NB4 (cell line): Measurements from ENCODE around the gene IL11.

ENCODE experiments used
- POLR2A ChIP-seq: IDR thresholded peaks from 2 replicates; pipeline ENCODE4 v1.6.1; 2011; ENCODE audit warnings: mild to moderate bottlenecking; ENCODE audit not compliant: insufficient read length; ENCODE audit errors: extremely low read depth
- TF ChIP-seq, protein P1 (sequence below): IDR thresholded peaks from one replicate; pipeline ENCODE4 v1.5.1; 2012; ENCODE audit warnings: low read depth, low read length
- TF ChIP-seq, protein P2 (sequence below): IDR thresholded peaks from 2 replicates; pipeline ENCODE4 v1.6.1; 2011; ENCODE audit warnings: low read depth, low read length

DNA sequence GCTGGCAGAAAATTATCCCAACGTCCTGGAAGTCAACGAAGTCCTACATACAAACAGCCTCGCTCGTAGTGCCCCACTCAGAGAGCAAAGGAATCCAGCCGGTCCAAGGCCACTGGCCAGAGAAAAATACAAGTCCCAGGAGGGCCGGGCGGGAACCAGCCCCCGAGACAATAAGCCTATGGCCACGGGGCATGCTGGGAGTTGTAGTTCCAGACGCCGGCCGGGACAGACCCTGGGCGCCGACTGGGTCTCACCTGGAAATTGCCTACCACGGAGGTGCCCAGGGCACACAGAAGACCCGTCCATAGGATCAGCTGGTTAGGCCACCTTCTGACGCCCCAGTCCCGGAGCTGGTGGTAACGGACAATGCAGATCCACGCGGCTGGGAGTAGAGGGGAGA lies 50.5 kb downstream of the IL11 start:
- TF ChIP-seq, protein P1, sequence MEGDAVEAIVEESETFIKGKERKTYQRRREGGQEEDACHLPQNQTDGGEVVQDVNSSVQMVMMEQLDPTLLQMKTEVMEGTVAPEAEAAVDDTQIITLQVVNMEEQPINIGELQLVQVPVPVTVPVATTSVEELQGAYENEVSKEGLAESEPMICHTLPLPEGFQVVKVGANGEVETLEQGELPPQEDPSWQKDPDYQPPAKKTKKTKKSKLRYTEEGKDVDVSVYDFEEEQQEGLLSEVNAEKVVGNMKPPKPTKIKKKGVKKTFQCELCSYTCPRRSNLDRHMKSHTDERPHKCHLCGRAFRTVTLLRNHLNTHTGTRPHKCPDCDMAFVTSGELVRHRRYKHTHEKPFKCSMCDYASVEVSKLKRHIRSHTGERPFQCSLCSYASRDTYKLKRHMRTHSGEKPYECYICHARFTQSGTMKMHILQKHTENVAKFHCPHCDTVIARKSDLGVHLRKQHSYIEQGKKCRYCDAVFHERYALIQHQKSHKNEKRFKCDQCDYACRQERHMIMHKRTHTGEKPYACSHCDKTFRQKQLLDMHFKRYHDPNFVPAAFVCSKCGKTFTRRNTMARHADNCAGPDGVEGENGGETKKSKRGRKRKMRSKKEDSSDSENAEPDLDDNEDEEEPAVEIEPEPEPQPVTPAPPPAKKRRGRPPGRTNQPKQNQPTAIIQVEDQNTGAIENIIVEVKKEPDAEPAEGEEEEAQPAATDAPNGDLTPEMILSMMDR = no peak
- TF ChIP-seq, protein P2, sequence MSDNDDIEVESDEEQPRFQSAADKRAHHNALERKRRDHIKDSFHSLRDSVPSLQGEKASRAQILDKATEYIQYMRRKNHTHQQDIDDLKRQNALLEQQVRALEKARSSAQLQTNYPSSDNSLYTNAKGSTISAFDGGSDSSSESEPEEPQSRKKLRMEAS = no peak
- TF ChIP-seq POLR2A = no peak
